OCI-LY7 (cell line): ENCODE measurements around the gene FMN1. TPM values are rescaled to one million over a fixed set of nuclear protein-coding genes. Genes with fewer than 3 reads are reported as not detected.

Experiments
- BruUV-seq: library from RNA; stranded (reverse); fragments of 400-500 nt; replicated peaks from 2 replicates; lab custom pipeline; 2021; lab: Mats Ljungman, UMichigan
- CTCF ChIA-PET: fragments of 300-600 bp; sonication (Branson Sonifier 250); formaldehyde crosslinking; loops from one replicate; lab custom pipeline; 2022; ENCODE audit warnings: antibody characterized with exemption; ENCODE audit not compliant: unreplicated experiment; lab: Charles Lee
- POLR2A ChIA-PET: fragments of 300-600 bp; sonication (Branson Sonifier 250); formaldehyde crosslinking; loops from one replicate; lab custom pipeline; 2022; ENCODE audit warnings: antibody characterized with exemption; lab: Charles Lee
- DNase-seq: peaks from one replicate; pipeline ENCODE4 v3.0.0-alpha.2; 2015; ENCODE audit warnings: low spot score
- H2AFZ ChIP-seq: fragments of 200-600 bp; sonication (generic), shearing (Covaris generic); 2 replicates; pipeline ENCODE4 v1.6.1; 2014; ENCODE audit warnings: mild to moderate bottlenecking, antibody characterized with exemption, low read length, moderate library complexity
- H3K27ac ChIP-seq: fragments of 200-600 bp; sonication (generic); 2 replicates; pipeline ENCODE4 v1.5.1; 2014; ENCODE audit warnings: mixed run types, low read depth, mild to moderate bottlenecking, moderate library complexity, low read length, inconsistent platforms; ENCODE audit not compliant: poor library complexity, severe bottlenecking
- H3K36me3 ChIP-seq: fragments of 200-600 bp; sonication (generic); 2 replicates; pipeline ENCODE4 v1.6.1; 2014; ENCODE audit warnings: mild to moderate bottlenecking, antibody characterized with exemption, low read length, moderate library complexity, mixed read lengths; ENCODE audit not compliant: insufficient read depth
- H3K4me1 ChIP-seq: fragments of 200-600 bp; sonication (generic); 2 replicates; pipeline ENCODE4 v1.5.1; 2014; ENCODE audit warnings: mild to moderate bottlenecking, low read length; ENCODE audit not compliant: insufficient read depth, poor library complexity, severe bottlenecking
- H3K4me2 ChIP-seq: fragments of 200-600 bp; sonication (generic); 2 replicates; pipeline ENCODE4 v1.6.1; 2014; ENCODE audit warnings: mild to moderate bottlenecking, low read length
- H3K4me3 ChIP-seq: fragments of 200-600 bp; sonication (generic); 2 replicates; pipeline ENCODE4 v1.5.1; 2014; ENCODE audit warnings: mild to moderate bottlenecking, low read depth, low read length; ENCODE audit not compliant: poor library complexity, severe bottlenecking
- H3K79me2 ChIP-seq: fragments of 200-600 bp; sonication (generic); 2 replicates; pipeline ENCODE4 v1.6.1; 2016; ENCODE audit warnings: low read depth, mild to moderate bottlenecking, low read length, moderate library complexity, mixed read lengths; ENCODE audit not compliant: insufficient read depth
- H3K9me2 ChIP-seq: fragments of 200-600 bp; sonication (generic); 2 replicates; pipeline ENCODE4 v1.6.1; 2016; ENCODE audit warnings: mild to moderate bottlenecking, low read length, mixed read lengths; ENCODE audit not compliant: insufficient read depth
- H3K9me3 ChIP-seq: fragments of 200-600 bp; sonication (generic); 2 replicates; pipeline ENCODE4 v1.6.1; 2014; ENCODE audit warnings: mild to moderate bottlenecking, mixed run types, low read length, mixed read lengths
- H4K20me1 ChIP-seq: fragments of 200-600 bp; sonication (generic); 2 replicates; pipeline ENCODE4 v1.6.1; 2014; ENCODE audit warnings: mild to moderate bottlenecking, antibody characterized with exemption, low read length, moderate library complexity, mixed read lengths; ENCODE audit not compliant: insufficient read depth
- CTCF ChIP-seq: fragments of 200-600 bp; sonication (generic); conservative IDR thresholded peaks from 2 replicates; pipeline ENCODE4 v1.5.1; 2014; ENCODE audit warnings: mild to moderate bottlenecking, antibody characterized with exemption, low read length, moderate library complexity, mixed read lengths
- EZH2phosphoT487 ChIP-seq: fragments of 200-600 bp; sonication (generic); IDR thresholded peaks from 2 replicates; pipeline ENCODE4 v1.6.1; 2018; ENCODE audit warnings: low read depth, borderline replicate concordance, mild to moderate bottlenecking, mixed run types, antibody characterized with exemption, low read length, moderate library complexity, mixed read lengths
- intact Hi-C: fragments of 100-400 bp; cut with micrococcal nuclease; formaldehyde crosslinking; loops from one replicate; pipeline ENCODE4 v1.10.0; 2022; ENCODE audit not compliant: unreplicated experiment
- total RNA-seq, 2 experiments: library from RNA; depleted of rRNA in 1 of 2; stranded (reverse); fragments of >200 nt in 1 of 2; shearing (Covaris generic) in 1 of 2; gene quantifications; 2 replicates each; pipeline ENCODE4 v1.2.3, GENCODE V29; 2014 to 2022

FMN1 gene
- total RNA-seq, 2 experiments from 2014 or later = 3.2 to 4.2 TPM

DNA sequence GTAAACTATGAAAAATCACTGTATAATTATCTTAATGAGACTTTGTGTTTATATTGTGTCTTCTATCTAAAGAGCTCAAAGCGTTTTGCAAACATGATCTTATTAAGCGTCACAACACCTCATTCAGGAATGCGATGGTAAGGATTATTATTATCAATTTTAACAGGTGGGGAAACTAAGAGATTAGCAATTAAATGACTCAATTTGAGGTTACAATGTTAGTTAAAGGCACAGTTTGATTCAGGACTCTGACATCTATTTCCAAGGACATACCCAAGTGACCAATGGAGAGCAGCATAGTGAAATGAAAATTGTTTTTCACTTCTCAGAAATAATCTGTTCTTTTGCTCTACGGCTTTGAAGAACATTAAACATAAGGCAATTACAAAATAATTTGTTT, 74.6 kb downstream of the FMN1 start:
- Histone ChIP-seq H2AFZ (no peak overlapping the region), H3K4me2 (no peak overlapping the region), H3K4me1 (no peaks in the 10 kb centered on the region), H3K36me3 (no peaks in the 10 kb centered on the region), H3K9me3 (no peaks in the 10 kb centered on the region), H3K9me2 (no peaks in the 10 kb centered on the region), H4K20me1 (no peaks in the 10 kb centered on the region), H3K27ac (no peak overlapping the region), H3K79me2 (no peaks in the 10 kb centered on the region), H3K4me3 (no peak overlapping the region)
- no TSS peak for BruUV-seq
- no peak for DNase-seq
- intact Hi-C loops = no loop called here
- POLR2A ChIA-PET = interaction anchor here (0.8 to 0.9 kb wide), 2 partner anchors 11 to 14 kb away, joined by 3 to 5 read pairs; no protein-coding TSS in a partner anchor
- TF ChIP-seq EZH2phosphoT487 (no peak), CTCF (no peak)
- CTCF ChIA-PET = no interaction called here

GRCh38 chr15:33119273-33119672, 75.2 kb downstream of the FMN1 start:
- Histone ChIP-seq H3K9me2 (no peaks in the 10 kb centered on the region), H3K79me2 (no peaks in the 10 kb centered on the region), H3K4me1 (no peaks in the 10 kb centered on the region), H2AFZ (no peak overlapping the region), H3K36me3 (no peaks in the 10 kb centered on the region), H3K27ac (no peak overlapping the region), H3K4me3 (no peak overlapping the region), H3K9me3 (no peaks in the 10 kb centered on the region), H4K20me1 (no peaks in the 10 kb centered on the region), H3K4me2 (no peak overlapping the region)
- CTCF ChIA-PET = no interaction called here
- DNase-seq = no peak
- POLR2A ChIA-PET = interaction anchor here (0.8 kb wide), 1 partner anchor 12 kb away, joined by 5 read pairs; no protein-coding TSS in a partner anchor
- intact Hi-C loops = no loop called here
- no TSS peak for BruUV-seq
- TF ChIP-seq CTCF (no peak), EZH2phosphoT487 (no peak)

DNA sequence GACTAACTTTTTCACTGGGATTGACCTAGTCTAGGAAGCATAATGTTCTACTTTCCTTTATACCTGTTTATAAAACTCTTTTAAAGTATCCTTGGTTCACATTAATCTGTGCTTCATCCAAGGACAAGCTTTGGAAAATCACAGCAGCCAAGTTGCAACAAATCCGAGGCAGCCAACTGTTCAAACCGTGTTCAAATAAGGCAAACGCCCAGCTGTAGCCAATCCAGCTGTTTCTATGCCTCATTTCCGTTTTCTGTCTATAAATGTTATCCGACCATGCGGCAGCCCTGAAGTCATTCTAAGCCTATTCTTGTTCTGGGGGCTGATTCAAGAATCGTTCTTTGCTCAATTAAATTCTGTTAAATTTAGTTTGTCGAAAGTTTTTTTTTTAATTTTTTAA, 78.3 kb downstream of the FMN1 start:
- ChIA-PET POLR2A (no interaction called here), CTCF (no interaction called here)
- Histone ChIP-seq H3K4me2 (no peak overlapping the region), H2AFZ (no peak overlapping the region), H3K9me2 (no peaks in the 10 kb centered on the region), H3K4me3 (no peak overlapping the region), H4K20me1 (no peaks in the 10 kb centered on the region), H3K9me3 (no peaks in the 10 kb centered on the region), H3K4me1 (no peaks in the 10 kb centered on the region), H3K27ac (no peak overlapping the region), H3K79me2 (no peaks in the 10 kb centered on the region), H3K36me3 (no peaks in the 10 kb centered on the region)
- TF ChIP-seq EZH2phosphoT487 = no peak
- no peak for TF ChIP-seq CTCF
- BruUV-seq = no TSS peak
- no peak for DNase-seq
- intact Hi-C loops = no loop called here
